PFSK-1 (cell line): Measurements from ENCODE around the gene ADSL.

Experiments used
- FOXP2 ChIP-seq: optimal IDR thresholded peaks from 2 replicates; pipeline ENCODE3; 2011; ENCODE audit warnings: borderline replicate concordance, control low read depth, inconsistent platforms; ENCODE audit not compliant: insufficient read depth; ENCODE audit errors: extremely low read length, extremely low read depth
- POLR2AphosphoS5 ChIP-seq: IDR thresholded peaks from 2 replicates; pipeline ENCODE4 v1.6.1; 2012; ENCODE audit warnings: low read depth, mild to moderate bottlenecking, control low read depth, low read length, moderate library complexity
- TF ChIP-seq, protein P1 (sequence below), 2 experiments: IDR thresholded peaks; 2 replicates each; pipeline versions ENCODE4 v1.6.1 to v1.8.0; 2011 to 2012; ENCODE audit warnings: low read depth in 2 of 2, low read length in 2 of 2, control low read depth in 1 of 2, inconsistent platforms in 1 of 2, mild to moderate bottlenecking in 1 of 2, moderate library complexity in 1 of 2; ENCODE audit not compliant: insufficient read depth in 1 of 2

DNA sequence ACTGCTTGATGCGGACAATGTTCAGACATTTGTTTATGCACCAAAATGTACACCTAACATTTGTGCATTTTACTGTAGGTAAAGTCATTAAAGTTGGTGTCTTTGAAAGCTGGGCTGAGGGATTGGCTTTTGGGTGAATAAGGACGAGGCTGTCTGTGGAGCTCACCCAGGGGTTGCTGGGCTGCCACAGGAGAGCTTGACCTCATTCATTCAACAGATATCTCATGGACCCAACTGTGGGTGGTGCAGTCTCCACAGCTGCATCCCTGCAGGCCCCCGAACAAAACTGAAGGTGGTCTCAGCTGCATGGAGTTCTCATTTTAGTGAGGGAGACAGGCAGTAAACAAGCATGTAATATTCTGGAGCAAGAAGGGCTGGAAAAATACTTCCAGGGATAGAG lies 56.8 kb downstream of the ADSL start:
- TF ChIP-seq FOXP2 (no peak), POLR2AphosphoS5 (no peak)
- TF ChIP-seq, protein P1, sequence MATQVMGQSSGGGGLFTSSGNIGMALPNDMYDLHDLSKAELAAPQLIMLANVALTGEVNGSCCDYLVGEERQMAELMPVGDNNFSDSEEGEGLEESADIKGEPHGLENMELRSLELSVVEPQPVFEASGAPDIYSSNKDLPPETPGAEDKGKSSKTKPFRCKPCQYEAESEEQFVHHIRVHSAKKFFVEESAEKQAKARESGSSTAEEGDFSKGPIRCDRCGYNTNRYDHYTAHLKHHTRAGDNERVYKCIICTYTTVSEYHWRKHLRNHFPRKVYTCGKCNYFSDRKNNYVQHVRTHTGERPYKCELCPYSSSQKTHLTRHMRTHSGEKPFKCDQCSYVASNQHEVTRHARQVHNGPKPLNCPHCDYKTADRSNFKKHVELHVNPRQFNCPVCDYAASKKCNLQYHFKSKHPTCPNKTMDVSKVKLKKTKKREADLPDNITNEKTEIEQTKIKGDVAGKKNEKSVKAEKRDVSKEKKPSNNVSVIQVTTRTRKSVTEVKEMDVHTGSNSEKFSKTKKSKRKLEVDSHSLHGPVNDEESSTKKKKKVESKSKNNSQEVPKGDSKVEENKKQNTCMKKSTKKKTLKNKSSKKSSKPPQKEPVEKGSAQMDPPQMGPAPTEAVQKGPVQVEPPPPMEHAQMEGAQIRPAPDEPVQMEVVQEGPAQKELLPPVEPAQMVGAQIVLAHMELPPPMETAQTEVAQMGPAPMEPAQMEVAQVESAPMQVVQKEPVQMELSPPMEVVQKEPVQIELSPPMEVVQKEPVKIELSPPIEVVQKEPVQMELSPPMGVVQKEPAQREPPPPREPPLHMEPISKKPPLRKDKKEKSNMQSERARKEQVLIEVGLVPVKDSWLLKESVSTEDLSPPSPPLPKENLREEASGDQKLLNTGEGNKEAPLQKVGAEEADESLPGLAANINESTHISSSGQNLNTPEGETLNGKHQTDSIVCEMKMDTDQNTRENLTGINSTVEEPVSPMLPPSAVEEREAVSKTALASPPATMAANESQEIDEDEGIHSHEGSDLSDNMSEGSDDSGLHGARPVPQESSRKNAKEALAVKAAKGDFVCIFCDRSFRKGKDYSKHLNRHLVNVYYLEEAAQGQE (IDR thresholded peaks at IDR 0.05; ENCODE audit: insufficient read depth in 1 of 2, low read depth in 2 of 2, low read length in 2 of 2), result no peak
